Measurements from ENCODE around the gene KIAA0232.

- TF ChIP-seq CTCF (IDR thresholded peaks at IDR 0.05; ENCODE audit: low read depth, low read length, missing input control): no peak
- no peak for TF ChIP-seq REST (IDR thresholded peaks at IDR 0.05)
- TF ChIP-seq EGR1 (IDR thresholded peaks at IDR 0.05; ENCODE audit: low read depth in 2 of 2): no peak
- TF ChIP-seq ZBTB33 (IDR thresholded peaks at IDR 0.05): no peak
- no peak for TF ChIP-seq TAF1 (conservative IDR thresholded peaks at IDR 0.05)
- no peak for TF ChIP-seq MAX (IDR thresholded peaks at IDR 0.05)
- TF ChIP-seq GABPA (IDR thresholded peaks at IDR 0.05 in 1 of 2, conservative IDR thresholded peaks at IDR 0.05 in 1 of 2): no peak
- no peak for TF ChIP-seq RAD21 (IDR thresholded peaks at IDR 0.05)
- no peak for TF ChIP-seq YY1 (IDR thresholded peaks at IDR 0.05)
- no peak for TF ChIP-seq ATF3 (IDR thresholded peaks at IDR 0.05)
Measured at GRCh38 chr4:6894086-6894478, 111.6 kb downstream of the KIAA0232 start.
